H1 (cell line): ENCODE measurements around the gene KCNA2. TPM values are rescaled to one million over a fixed set of nuclear protein-coding genes. Genes with fewer than 3 reads are reported as not detected.

Experiments
- CTCF ChIA-PET: fragments of 300-600 bp; sonication (Branson Sonifier 250); formaldehyde crosslinking; loops from one replicate; lab custom pipeline; 2021; ENCODE audit not compliant: partially characterized antibody; lab: Charles Lee
- POLR2A ChIA-PET: fragments of 300-600 bp; sonication (Branson Sonifier 250); formaldehyde crosslinking; loops from one replicate; lab custom pipeline; 2021; ENCODE audit warnings: inconsistent platforms; ENCODE audit not compliant: partially characterized antibody; lab: Charles Lee
- DNase-seq, 2 experiments: peaks; one replicate each; pipeline versions ENCODE4 v3.0.0 to v3.0.0-alpha.2; 2010 to 2022; ENCODE audit warnings: low spot score in 2 of 2, low read depth in 1 of 2, mixed read lengths in 1 of 2
- FAIRE-seq: peaks from 2 replicates; lab custom pipeline; 2011; peaks lifted over from hg19 to GRCh38; lab: Jason Lieb, UNC
- H2AFZ ChIP-seq: 2 replicates; pipeline ENCODE4 v1.8.1; 2012; ENCODE audit warnings: low read length, inconsistent platforms
- H2AK5ac ChIP-seq: 2 replicates; pipeline ENCODE4 v1.6.1; 2013; ENCODE audit warnings: low read depth, low read length
- H2BK120ac ChIP-seq: replicated peaks from 2 replicates; pipeline ENCODE3; 2013; ENCODE audit warnings: low read depth, low read length, inconsistent platforms
- H2BK12ac ChIP-seq: 2 replicates; pipeline ENCODE4 v1.6.1; 2013; ENCODE audit warnings: low read depth, low read length
- H2BK15ac ChIP-seq: 2 replicates; pipeline ENCODE4 v1.6.1; 2013; ENCODE audit warnings: low read length
- H2BK20ac ChIP-seq: 2 replicates; pipeline ENCODE4 v1.6.1; 2013; ENCODE audit warnings: low read length
- H2BK5ac ChIP-seq: 2 replicates; pipeline ENCODE4 v1.6.1; 2013; ENCODE audit warnings: low read depth, low read length
- H3K14ac ChIP-seq: 2 replicates; pipeline ENCODE4 v1.6.1; 2013; ENCODE audit warnings: inconsistent platforms; ENCODE audit not compliant: insufficient read length
- H3K18ac ChIP-seq: 2 replicates; pipeline ENCODE4 v1.6.1; 2013; ENCODE audit warnings: low read length; ENCODE audit errors: extremely low read depth
- H3K23ac ChIP-seq: 2 replicates; pipeline ENCODE4 v1.6.1; 2013; ENCODE audit warnings: inconsistent platforms; ENCODE audit not compliant: insufficient read length
- H3K23me2 ChIP-seq: 2 replicates; pipeline ENCODE4 v1.6.1; 2013; ENCODE audit warnings: low read depth, low read length
- H3K27ac ChIP-seq: 2 replicates; pipeline ENCODE4 v1.6.1; 2011; ENCODE audit warnings: low read depth, low read length, inconsistent platforms
- H3K27me3 ChIP-seq, 4 experiments: replicated peaks in 1 of 4; 1 replicate in 1 of 4; 2 replicates in 3 of 4; pipeline versions ENCODE4 v1.6.1 to v1.8.1; 2011 to 2013; ENCODE audit warnings: low read length in 3 of 4, mild to moderate bottlenecking in 3 of 4, inconsistent platforms in 2 of 4, mixed read lengths in 2 of 4, moderate library complexity in 1 of 4; ENCODE audit not compliant: control insufficient read depth in 3 of 4, insufficient read depth in 3 of 4; ENCODE audit errors: extremely low read depth in 1 of 4
- H3K36me3 ChIP-seq, 4 experiments: 2 replicates each; pipeline versions ENCODE4 v1.6.1 to v1.8.1; 2011 to 2013; ENCODE audit warnings: mild to moderate bottlenecking in 4 of 4, low read length in 3 of 4, moderate library complexity in 2 of 4, control low read depth in 1 of 4, inconsistent platforms in 1 of 4; ENCODE audit not compliant: insufficient read depth in 4 of 4, control insufficient read depth in 2 of 4
- H3K4ac ChIP-seq: replicated peaks from 2 replicates; pipeline ENCODE3; 2013; ENCODE audit warnings: low read length, low read depth, mixed read lengths, inconsistent platforms; ENCODE audit not compliant: insufficient read length
- H3K4me1 ChIP-seq, 4 experiments: replicated peaks in 1 of 4; 1 replicate in 1 of 4; 2 replicates in 3 of 4; pipeline versions ENCODE4 v1.6.1 to v1.8.1; 2011 to 2013; ENCODE audit warnings: low read length in 3 of 4, inconsistent platforms in 2 of 4, mixed read lengths in 1 of 4; ENCODE audit not compliant: insufficient read depth in 4 of 4, control insufficient read depth in 3 of 4
- H3K4me2 ChIP-seq, 2 experiments: 2 replicates each; pipeline versions ENCODE4 v1.6.1 to v1.8.1; 2011 to 2013; ENCODE audit warnings: low read depth in 2 of 2, low read length in 2 of 2, control low read depth in 1 of 2, inconsistent platforms in 1 of 2, mild to moderate bottlenecking in 1 of 2; ENCODE audit not compliant: insufficient read depth in 1 of 2
- H3K4me3 ChIP-seq, 4 experiments: fragments of 200-600, 300-600 bp in 1 of 4; sonication (generic), shearing (Covaris generic), sonication (Bioruptor Twin) in 1 of 4; 2 replicates each; pipeline versions ENCODE4 v1.5.1 to v1.8.1; 2011 to 2016; ENCODE audit warnings: low read length in 4 of 4, low read depth in 3 of 4, control low read depth in 2 of 4, inconsistent platforms in 2 of 4, mild to moderate bottlenecking in 2 of 4, mixed read lengths in 1 of 4, moderate library complexity in 1 of 4; ENCODE audit not compliant: insufficient read depth in 2 of 4; ENCODE audit errors: extremely low read depth in 1 of 4
- H3K56ac ChIP-seq: replicated peaks from 2 replicates; pipeline ENCODE3; 2013; ENCODE audit warnings: low read depth, mild to moderate bottlenecking, mixed read lengths, low read length, inconsistent platforms; ENCODE audit not compliant: insufficient read length
- H3K79me1 ChIP-seq: 2 replicates; pipeline ENCODE4 v1.6.1; 2013; ENCODE audit warnings: low read depth, low read length, control low read depth
- H3K79me2 ChIP-seq, 2 experiments: 2 replicates each; pipeline versions ENCODE4 v1.6.1 to v1.8.1; 2012 to 2013; ENCODE audit warnings: low read length in 2 of 2, mild to moderate bottlenecking in 2 of 2, inconsistent platforms in 1 of 2; ENCODE audit not compliant: insufficient read depth in 2 of 2, control insufficient read depth in 1 of 2
- H3K9ac ChIP-seq, 4 experiments: replicated peaks in 1 of 4; 1 replicate in 1 of 4; 2 replicates in 3 of 4; pipeline versions ENCODE4 v1.6.1 to v1.8.1; 2011 to 2013; ENCODE audit warnings: low read depth in 3 of 4, low read length in 3 of 4, control low read depth in 2 of 4, mild to moderate bottlenecking in 2 of 4, moderate library complexity in 2 of 4, inconsistent platforms in 1 of 4; ENCODE audit errors: extremely low read depth in 1 of 4
- H3K9me3 ChIP-seq, 2 experiments: 2 replicates each; pipeline versions ENCODE4 v1.6.1 to v1.8.1; 2012 to 2013; ENCODE audit warnings: mild to moderate bottlenecking in 2 of 2, moderate library complexity in 2 of 2, control low read depth in 1 of 2, inconsistent platforms in 1 of 2, low read depth in 1 of 2, low read length in 1 of 2, mixed read lengths in 1 of 2; ENCODE audit not compliant: insufficient read depth in 2 of 2
- H4K20me1 ChIP-seq, 2 experiments: replicated peaks in 1 of 2; 2 replicates each; pipeline versions ENCODE3 to v1.8.1; 2011 to 2013; ENCODE audit warnings: inconsistent platforms in 2 of 2, low read length in 2 of 2, mild to moderate bottlenecking in 1 of 2; ENCODE audit not compliant: insufficient read depth in 2 of 2, control insufficient read depth in 1 of 2
- H4K5ac ChIP-seq: 2 replicates; pipeline ENCODE4 v1.6.1; 2013; ENCODE audit warnings: low read length, low read depth, mixed read lengths, inconsistent platforms; ENCODE audit not compliant: insufficient read length
- H4K8ac ChIP-seq: 2 replicates; pipeline ENCODE4 v1.8.0; 2013; ENCODE audit warnings: mild to moderate bottlenecking, moderate library complexity, low read length, inconsistent platforms; ENCODE audit not compliant: insufficient read depth; ENCODE audit errors: extremely low read depth
- H4K91ac ChIP-seq: replicated peaks from 2 replicates; pipeline ENCODE3; 2013; ENCODE audit warnings: low read length, mixed read lengths, inconsistent platforms; ENCODE audit not compliant: insufficient read length
- CEBPB ChIP-seq: IDR thresholded peaks from 2 replicates; pipeline ENCODE4 v1.6.1; 2012; ENCODE audit warnings: low read depth, low read length
- CHD1 ChIP-seq: IDR thresholded peaks from 2 replicates; pipeline ENCODE4 v1.6.1; 2012; ENCODE audit warnings: low read depth, low read length, improper control_type of control experiment
- EZH2 ChIP-seq: fragments of 200-600 bp; sonication (generic); IDR thresholded peaks from 2 replicates; pipeline ENCODE4 v1.7.1; 2012; ENCODE audit warnings: low read depth, mild to moderate bottlenecking, moderate library complexity, low read length, inconsistent platforms; ENCODE audit not compliant: severe bottlenecking
- HDAC2 ChIP-seq, 2 experiments: fragments of 300-600 bp in 1 of 2; sonication (generic) in 1 of 2; IDR thresholded peaks; 2 replicates each; pipeline ENCODE4 v1.6.1; 2011 to 2012; ENCODE audit warnings: low read depth in 2 of 2, low read length in 2 of 2, mild to moderate bottlenecking in 2 of 2, moderate library complexity in 2 of 2, borderline replicate concordance in 1 of 2, inconsistent platforms in 1 of 2
- KDM5A ChIP-seq: fragments of 200-600 bp; IDR thresholded peaks from 2 replicates; pipeline ENCODE4 v1.7.1; 2012; ENCODE audit warnings: mild to moderate bottlenecking, low read length, inconsistent platforms, mixed read lengths
- MAFK ChIP-seq: IDR thresholded peaks from 2 replicates; pipeline ENCODE4 v1.6.1; 2012; ENCODE audit warnings: low read depth, mild to moderate bottlenecking, improper control_type of control experiment, low read length
- RAD21 ChIP-seq, 2 experiments: IDR thresholded peaks in 1 of 2; conservative IDR thresholded peaks in 1 of 2; 2 replicates each; pipeline ENCODE4 v1.6.1; 2011; ENCODE audit warnings: low read depth in 2 of 2, low read length in 2 of 2, improper control_type of control experiment in 1 of 2, inconsistent platforms in 1 of 2, mild to moderate bottlenecking in 1 of 2, moderate library complexity in 1 of 2
- SAP30 ChIP-seq: fragments of 300-600 bp; sonication (generic); IDR thresholded peaks from 2 replicates; pipeline ENCODE4 v1.7.1; 2012; ENCODE audit warnings: low read length, moderate library complexity, mild to moderate bottlenecking, inconsistent platforms; ENCODE audit not compliant: insufficient read depth, insufficient replicate concordance
- SIN3A ChIP-seq, 2 experiments: IDR thresholded peaks in 1 of 2; conservative IDR thresholded peaks in 1 of 2; 2 replicates each; pipeline ENCODE4 v1.6.1; 2011 to 2012; ENCODE audit warnings: low read length in 2 of 2, improper control_type of control experiment in 1 of 2, low read depth in 1 of 2, mild to moderate bottlenecking in 1 of 2
- SIX5 ChIP-seq: IDR thresholded peaks from 2 replicates; pipeline ENCODE4 v1.6.1; 2011; ENCODE audit warnings: mild to moderate bottlenecking, low read depth, low read length
- WGBS, 2 experiments: shearing (Covaris generic) in 1 of 2; methylation state at CpG; one replicate each; pipeline versions ENCODE4 v1.1.6 to v1.1.7; 2013 to 2015; ENCODE audit warnings: low lambda C conversion rate in 2 of 2, mixed read lengths in 2 of 2, inconsistent platforms in 1 of 2, low coverage in 1 of 2, missing lambda C conversion rate in 1 of 2; ENCODE audit not compliant: insufficient replicate concordance in 2 of 2, insufficient coverage in 1 of 2, insufficient read length in 1 of 2; ENCODE audit errors: extremely low coverage in 1 of 2, missing lambda C conversion rate in 1 of 2; 5-methylcytosine and 5-hydroxymethylcytosine counted together
- polyA plus RNA-seq, 7 experiments: library from polyadenylated mRNA; depleted of rRNA in 3 of 7; stranded (reverse) in 5 of 7; unstranded in 2 of 7; fragments of >200 nt in 5 of 7; fragments of 200-250 nt in 2 of 7; gene quantifications; 1 replicate in 5 of 7; 2 replicates in 1 of 7; 4 replicates in 1 of 7; pipeline versions ENCODE4 v1.2.1 to v1.2.3, GENCODE V29; 2011 to 2013; ENCODE audit warnings: missing spikeins in 2 of 7, mixed read lengths in 2 of 7
- total RNA-seq: library from RNA; stranded (reverse); fragmentation: NEBNext Ultra II Directional; extraction: Animal tissue kit (Norgen Biotek cat#: 25700); gene quantifications from 2 replicates; pipeline ENCODE4 v1.2.1, GENCODE V29; 2021
- TF ChIP-seq, protein P1 (sequence below): IDR thresholded peaks from 2 replicates; pipeline ENCODE4 v1.6.1; 2011; ENCODE audit warnings: low read length, improper control_type of control experiment

The KCNA2 gene
- total and polyA plus RNA-seq, 2 of the 8 experiments (the other 6 are each of a cell fraction or from before 2014, with no cell fraction given): 0.26 to 0.78 TPM

DNA sequence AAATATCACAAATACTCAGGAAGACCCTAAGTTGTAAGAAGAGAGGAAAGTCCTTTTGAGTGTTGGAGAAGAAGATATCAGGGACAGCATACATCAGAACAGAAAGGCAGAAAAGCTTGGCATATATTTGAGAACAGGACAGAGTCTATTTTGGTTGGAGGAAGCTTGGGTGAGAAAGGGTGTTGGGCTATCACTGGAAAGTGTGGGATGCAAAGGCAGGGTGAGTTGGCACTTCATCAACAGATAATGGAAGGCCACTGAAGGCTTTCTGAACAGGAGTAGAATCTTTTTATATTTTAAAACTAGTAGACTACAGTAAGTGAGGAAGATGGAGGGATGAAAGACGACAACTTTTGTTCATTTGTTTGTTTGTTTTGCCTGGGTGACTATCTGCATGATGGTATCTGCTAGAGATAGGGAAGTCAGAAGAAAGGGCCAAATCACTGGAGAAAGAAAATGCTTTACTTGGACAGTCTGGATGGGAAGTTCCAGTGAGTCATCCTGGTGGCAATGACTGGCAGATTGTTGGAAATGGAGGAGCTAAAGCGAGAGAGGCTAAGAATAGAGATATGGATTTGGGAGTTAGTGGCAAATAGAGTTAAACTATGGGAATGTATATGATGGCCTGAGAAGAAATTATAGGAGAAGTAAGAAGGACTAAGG lies 33.7 kb upstream of the KCNA2 start:
- no peaks in the 10 kb centered on the region for H3K9me3 ChIP-seq
- no peaks in the 10 kb centered on the region for H4K20me1 ChIP-seq
- no peak overlapping the region for H2BK20ac ChIP-seq
- no peak overlapping the region for H3K23ac ChIP-seq
- no peak overlapping the region for H3K9ac ChIP-seq
- H3K14ac ChIP-seq: no peak overlapping the region
- no peak overlapping the region for H4K91ac ChIP-seq
- no peak overlapping the region for H3K18ac ChIP-seq
- H2AFZ ChIP-seq: no peak overlapping the region
- no peak overlapping the region for H4K8ac ChIP-seq
- H3K4me3 ChIP-seq: no peak overlapping the region
- H3K27me3 ChIP-seq: no peaks in the 10 kb centered on the region
- H3K36me3 ChIP-seq: no peaks in the 10 kb centered on the region
- no peaks in the 10 kb centered on the region; the same call in 1 of the 2 replicates for H3K23me2 ChIP-seq
- H4K5ac ChIP-seq: no peak overlapping the region
- no peak for DNase-seq
- no peaks in the 10 kb centered on the region for H3K79me1 ChIP-seq
- no peak overlapping the region for H2BK120ac ChIP-seq
- no peaks in the 10 kb centered on the region for H3K79me2 ChIP-seq
- no peak overlapping the region for H2BK5ac ChIP-seq
- ChIA-PET POLR2A (no interaction called here), CTCF (interaction anchor here (6.3 to 10.8 kb wide), 3 partner anchors 126 to 142 kb away, joined by 63 to 86 read pairs (median 79); no protein-coding TSS in a partner anchor)
- H2AK5ac ChIP-seq: no peak overlapping the region
- H2BK15ac ChIP-seq: no peak overlapping the region
- no peak overlapping the region for H3K27ac ChIP-seq
- H3K4ac ChIP-seq: no peak overlapping the region
- no peaks in the 10 kb centered on the region for H3K4me1 ChIP-seq
- no peak for FAIRE-seq
- WGBS, 2 experiments: 86% methylated on average over 2 of the region's 2 CpGs; no CpG with 5 or more reads in 1 of the 2 experiments
- no peak overlapping the region for H3K56ac ChIP-seq
- H2BK12ac ChIP-seq: no peak overlapping the region
- H3K4me2 ChIP-seq: no peak overlapping the region
- TF ChIP-seq, protein P1, sequence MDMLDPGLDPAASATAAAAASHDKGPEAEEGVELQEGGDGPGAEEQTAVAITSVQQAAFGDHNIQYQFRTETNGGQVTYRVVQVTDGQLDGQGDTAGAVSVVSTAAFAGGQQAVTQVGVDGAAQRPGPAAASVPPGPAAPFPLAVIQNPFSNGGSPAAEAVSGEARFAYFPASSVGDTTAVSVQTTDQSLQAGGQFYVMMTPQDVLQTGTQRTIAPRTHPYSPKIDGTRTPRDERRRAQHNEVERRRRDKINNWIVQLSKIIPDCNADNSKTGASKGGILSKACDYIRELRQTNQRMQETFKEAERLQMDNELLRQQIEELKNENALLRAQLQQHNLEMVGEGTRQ: no peak
- TF ChIP-seq MAFK (no peak), KDM5A (no peak), SAP30 (no peak), SIN3A (conservative IDR thresholded peaks at IDR 0.05 in 1 of 2, IDR thresholded peaks at IDR 0.05 in 1 of 2; ENCODE audit: low read depth in 1 of 2, low read length in 2 of 2) (no peak), SIX5 (no peak), CEBPB (no peak), RAD21 (IDR thresholded peaks at IDR 0.05 in 1 of 2, conservative IDR thresholded peaks at IDR 0.05 in 1 of 2; ENCODE audit: low read depth in 2 of 2, low read length in 2 of 2) (no peak), HDAC2 (IDR thresholded peaks at IDR 0.05; ENCODE audit: borderline replicate concordance in 1 of 2, low read depth in 2 of 2, low read length in 2 of 2) (no peak), CHD1 (no peak), EZH2 (no peak)
